ENCODE measurements around the gene GRK7.
"Not testable (repeated sequence)": the region's sequence is repeated elsewhere in the genome, so short reads cannot be mapped to it uniquely, and the experiment has no call there.

The GRK7 gene

DNA sequence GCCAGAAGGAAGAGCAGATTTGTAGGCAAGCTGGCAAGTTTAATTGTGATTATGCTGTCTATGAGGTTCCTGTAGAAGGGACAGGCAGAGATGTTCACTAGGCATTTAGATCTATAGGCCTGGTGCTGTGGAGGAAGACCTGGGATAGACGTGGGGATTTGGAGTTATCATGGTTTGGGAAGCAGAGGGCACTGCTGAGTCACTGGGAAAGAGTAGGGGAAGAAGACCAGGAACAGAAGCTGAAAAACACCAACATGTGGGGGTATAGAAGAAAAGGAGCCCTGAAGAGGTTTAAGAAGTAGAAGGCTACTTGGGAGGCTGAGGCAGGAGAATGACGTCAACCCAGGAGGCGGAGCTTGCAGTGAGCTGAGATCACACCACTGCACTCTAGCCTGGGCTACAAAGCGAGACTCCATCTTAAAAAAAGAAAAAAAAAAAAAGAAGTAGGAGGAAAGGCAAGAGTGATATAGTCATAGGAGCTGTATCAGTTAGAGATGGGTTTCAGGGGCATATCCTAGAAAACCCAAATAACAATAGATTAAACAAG, 19.3 kb downstream of the GRK7 start:
- no peak overlapping the region for H3K4me3 ChIP-seq (ENCODE audit: low read depth, low read length)
- DNase-seq (ENCODE audit: low read depth) = no peak
- TF ChIP-seq, protein P1, sequence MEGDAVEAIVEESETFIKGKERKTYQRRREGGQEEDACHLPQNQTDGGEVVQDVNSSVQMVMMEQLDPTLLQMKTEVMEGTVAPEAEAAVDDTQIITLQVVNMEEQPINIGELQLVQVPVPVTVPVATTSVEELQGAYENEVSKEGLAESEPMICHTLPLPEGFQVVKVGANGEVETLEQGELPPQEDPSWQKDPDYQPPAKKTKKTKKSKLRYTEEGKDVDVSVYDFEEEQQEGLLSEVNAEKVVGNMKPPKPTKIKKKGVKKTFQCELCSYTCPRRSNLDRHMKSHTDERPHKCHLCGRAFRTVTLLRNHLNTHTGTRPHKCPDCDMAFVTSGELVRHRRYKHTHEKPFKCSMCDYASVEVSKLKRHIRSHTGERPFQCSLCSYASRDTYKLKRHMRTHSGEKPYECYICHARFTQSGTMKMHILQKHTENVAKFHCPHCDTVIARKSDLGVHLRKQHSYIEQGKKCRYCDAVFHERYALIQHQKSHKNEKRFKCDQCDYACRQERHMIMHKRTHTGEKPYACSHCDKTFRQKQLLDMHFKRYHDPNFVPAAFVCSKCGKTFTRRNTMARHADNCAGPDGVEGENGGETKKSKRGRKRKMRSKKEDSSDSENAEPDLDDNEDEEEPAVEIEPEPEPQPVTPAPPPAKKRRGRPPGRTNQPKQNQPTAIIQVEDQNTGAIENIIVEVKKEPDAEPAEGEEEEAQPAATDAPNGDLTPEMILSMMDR (IDR thresholded peaks at IDR 0.05; ENCODE audit: insufficient read depth, low read depth, low read length, missing control alignments) = no peak

DNA sequence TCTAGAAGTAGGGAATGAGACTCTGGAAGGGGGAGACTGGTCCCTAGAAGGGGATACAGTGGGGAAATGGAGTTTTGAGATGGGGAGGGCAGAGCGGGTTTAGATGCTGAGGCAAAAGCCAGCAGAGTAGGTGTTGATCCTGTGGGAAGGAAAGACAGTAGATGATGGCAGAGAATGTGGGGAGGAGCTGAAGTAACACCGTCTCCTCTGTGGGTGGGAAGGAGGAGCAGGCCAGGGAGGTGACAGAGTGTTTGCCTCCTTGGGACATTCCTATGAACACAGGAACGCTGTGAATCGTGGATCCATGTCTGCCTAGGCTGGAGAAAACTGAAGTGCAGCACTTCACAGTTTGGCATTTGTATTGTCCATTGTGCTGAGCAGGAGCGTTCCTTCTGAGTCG, 20.4 kb downstream of the GRK7 start:
- TF ChIP-seq, protein P1 (IDR thresholded peaks at IDR 0.05; ENCODE audit: insufficient read depth, low read depth, low read length, missing control alignments) = no peak
- DNase-seq (ENCODE audit: low read depth) = no peak
- no peak overlapping the region for H3K4me3 ChIP-seq (ENCODE audit: low read depth, low read length)

DNA sequence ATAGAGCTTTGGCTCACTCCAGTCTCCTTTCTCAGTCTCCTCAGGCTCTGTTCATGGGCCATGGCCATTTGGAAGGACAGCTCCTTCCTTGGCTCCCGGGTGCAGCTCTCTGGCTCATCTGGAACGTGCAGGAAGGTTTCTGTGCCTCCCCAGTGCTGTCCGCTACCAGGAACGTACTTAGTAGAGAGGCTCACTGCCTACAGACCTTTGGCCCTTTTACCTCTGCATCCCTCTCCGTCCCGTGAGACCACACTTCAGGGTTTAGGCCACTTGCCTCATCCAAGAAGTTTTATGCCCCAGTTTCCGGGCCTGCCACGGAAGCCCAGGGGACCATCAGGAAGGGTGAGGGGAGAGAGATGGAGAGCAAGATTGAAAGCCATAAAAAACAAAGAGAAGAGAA, 20.9 kb downstream of the GRK7 start:
- no peak for DNase-seq (ENCODE audit: low read depth)
- TF ChIP-seq, protein P1 (IDR thresholded peaks at IDR 0.05; ENCODE audit: insufficient read depth, low read depth, low read length, missing control alignments) = no peak
- H3K4me3 ChIP-seq (ENCODE audit: low read depth, low read length) = no peak overlapping the region

DNA sequence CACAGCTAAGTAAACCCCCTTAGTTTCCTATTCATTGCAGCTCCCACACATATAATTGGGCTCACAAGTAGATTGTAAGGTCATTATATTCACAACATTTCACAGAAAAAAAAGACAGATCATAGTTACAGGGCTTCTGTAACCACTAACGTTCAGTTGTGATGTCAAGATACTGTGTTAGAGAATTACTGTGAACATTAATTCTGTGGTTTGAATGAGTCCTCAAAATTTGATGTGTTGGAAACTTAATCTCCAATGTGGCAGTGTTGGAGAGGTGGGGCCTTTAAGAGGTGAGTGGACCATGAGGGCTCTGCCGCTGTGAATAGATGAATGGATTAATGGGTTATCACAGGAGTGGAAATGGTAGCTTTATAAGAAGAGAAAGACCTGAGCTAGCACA, 21.3 kb downstream of the GRK7 start:
- no peak for DNase-seq (ENCODE audit: low read depth)
- no peak overlapping the region for H3K4me3 ChIP-seq (ENCODE audit: low read depth, low read length)

DNA sequence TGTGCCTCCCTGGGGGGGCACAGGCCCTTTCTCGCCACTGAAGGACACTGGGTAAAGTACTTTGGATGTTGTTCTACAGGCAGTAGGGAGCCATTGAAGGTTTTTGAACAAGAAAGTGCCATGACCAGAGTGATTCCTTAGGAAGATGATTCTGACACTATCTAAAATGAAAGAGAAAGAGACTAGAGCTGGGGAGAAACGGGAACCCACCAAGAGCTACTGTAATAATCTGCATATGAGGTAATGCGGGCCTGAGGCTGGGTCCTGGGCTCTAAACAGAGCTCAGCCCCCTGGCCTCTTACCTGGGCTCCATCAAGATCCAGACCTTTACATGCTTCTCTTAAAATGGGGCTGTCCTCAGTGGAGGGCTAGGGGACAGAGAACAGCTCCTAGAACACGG, 24.9 kb downstream of the GRK7 start:
- H3K4me3 ChIP-seq (ENCODE audit: low read depth, low read length) = no peak overlapping the region
- TF ChIP-seq, protein P1 (IDR thresholded peaks at IDR 0.05; ENCODE audit: insufficient read depth, low read depth, low read length, missing control alignments) = no peak
- no peak for DNase-seq (ENCODE audit: low read depth)

More for the DNA sequence above, 21.3 kb downstream of the GRK7 start:
- TF ChIP-seq, protein P1 (IDR thresholded peaks at IDR 0.05; ENCODE audit: insufficient read depth, low read depth, low read length, missing control alignments) = no peak

DNA sequence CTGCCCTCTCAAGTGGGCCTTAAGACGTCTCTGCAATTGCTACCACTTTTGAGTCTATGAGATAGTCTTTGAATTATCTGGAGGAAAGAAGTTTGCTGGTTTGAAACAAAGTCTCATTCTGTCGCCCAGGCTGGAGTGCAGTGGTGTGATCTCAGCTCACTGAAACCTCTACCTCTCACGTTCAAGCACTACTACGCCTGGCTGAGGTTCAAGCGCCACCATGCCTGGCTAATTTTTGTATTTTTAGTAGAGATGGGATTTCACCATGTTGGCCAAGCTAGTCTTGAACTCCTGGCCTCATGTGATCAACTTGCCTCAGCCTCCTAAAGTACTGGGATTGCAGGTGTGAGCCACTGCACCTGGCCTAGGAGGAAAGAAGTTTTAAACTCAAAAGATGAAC, 25.5 kb downstream of the GRK7 start:
- DNase-seq (ENCODE audit: low read depth); H3K4me3 ChIP-seq (ENCODE audit: low read depth, low read length): not testable (repeated sequence)

DNA sequence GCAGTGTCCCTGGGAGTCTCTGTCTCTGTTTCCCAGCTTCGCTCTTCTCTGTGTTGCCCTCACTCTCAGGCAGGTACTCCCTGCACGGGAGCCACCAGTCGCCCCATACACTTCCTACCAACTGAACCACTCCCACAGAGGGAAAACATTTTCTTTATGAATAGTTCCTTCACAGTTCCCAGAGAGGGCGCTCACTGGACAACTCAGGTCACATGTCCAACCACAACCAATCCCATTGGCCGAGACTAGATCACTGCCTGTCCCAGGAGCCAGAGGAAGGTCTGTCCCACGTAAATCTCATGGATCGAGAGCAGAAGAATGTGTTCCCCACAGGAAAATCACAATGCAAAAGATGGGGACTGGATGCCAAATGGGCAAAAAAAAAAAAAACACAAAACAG, 26.1 kb downstream of the GRK7 start:
- TF ChIP-seq, protein P1 (IDR thresholded peaks at IDR 0.05; ENCODE audit: insufficient read depth, low read depth, low read length, missing control alignments) = no peak
- DNase-seq (ENCODE audit: low read depth) = no peak
- H3K4me3 ChIP-seq (ENCODE audit: low read depth, low read length) = no peak overlapping the region
